NB4 (cell line): ENCODE measurements around the gene TSKS.

Experiments used
- MYC ChIP-seq: IDR thresholded peaks from 2 replicates; pipeline ENCODE4 v1.6.1; 2011; ENCODE audit warnings: low read depth, low read length
- TF ChIP-seq, protein P1 (sequence below): IDR thresholded peaks from one replicate; pipeline ENCODE4 v1.5.1; 2012; ENCODE audit warnings: low read depth, low read length

DNA sequence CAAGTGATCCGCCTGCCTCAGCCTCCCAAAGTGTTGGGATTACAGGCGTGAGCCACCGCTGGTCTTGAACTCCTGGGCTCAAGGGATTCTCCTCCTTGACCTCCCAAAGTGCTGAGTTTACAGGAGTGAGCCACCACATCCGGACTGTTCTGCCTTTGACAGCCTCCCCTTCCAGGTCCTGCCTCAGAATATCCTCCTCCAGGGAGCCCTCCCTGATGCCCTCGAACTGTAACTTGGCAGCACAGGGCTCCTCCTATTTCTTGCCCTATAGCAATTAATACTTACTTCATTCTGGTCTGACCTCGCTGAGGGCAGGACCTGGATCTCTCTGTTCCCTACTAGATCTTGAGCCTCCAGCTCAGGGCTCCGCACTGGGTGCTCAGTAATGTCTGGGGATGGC lies 66.2 kb downstream of the TSKS start:
- no peak for TF ChIP-seq MYC
- TF ChIP-seq, protein P1, sequence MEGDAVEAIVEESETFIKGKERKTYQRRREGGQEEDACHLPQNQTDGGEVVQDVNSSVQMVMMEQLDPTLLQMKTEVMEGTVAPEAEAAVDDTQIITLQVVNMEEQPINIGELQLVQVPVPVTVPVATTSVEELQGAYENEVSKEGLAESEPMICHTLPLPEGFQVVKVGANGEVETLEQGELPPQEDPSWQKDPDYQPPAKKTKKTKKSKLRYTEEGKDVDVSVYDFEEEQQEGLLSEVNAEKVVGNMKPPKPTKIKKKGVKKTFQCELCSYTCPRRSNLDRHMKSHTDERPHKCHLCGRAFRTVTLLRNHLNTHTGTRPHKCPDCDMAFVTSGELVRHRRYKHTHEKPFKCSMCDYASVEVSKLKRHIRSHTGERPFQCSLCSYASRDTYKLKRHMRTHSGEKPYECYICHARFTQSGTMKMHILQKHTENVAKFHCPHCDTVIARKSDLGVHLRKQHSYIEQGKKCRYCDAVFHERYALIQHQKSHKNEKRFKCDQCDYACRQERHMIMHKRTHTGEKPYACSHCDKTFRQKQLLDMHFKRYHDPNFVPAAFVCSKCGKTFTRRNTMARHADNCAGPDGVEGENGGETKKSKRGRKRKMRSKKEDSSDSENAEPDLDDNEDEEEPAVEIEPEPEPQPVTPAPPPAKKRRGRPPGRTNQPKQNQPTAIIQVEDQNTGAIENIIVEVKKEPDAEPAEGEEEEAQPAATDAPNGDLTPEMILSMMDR = no peak
